ENCODE results near the gene PTGIS. TPM values are rescaled to one million over a fixed set of nuclear protein-coding genes. Genes with fewer than 3 reads are reported as not detected.

Gene PTGIS
- total RNA-seq, 2 experiments from 2014 or later: 0.21 to 0.43 TPM

DNA sequence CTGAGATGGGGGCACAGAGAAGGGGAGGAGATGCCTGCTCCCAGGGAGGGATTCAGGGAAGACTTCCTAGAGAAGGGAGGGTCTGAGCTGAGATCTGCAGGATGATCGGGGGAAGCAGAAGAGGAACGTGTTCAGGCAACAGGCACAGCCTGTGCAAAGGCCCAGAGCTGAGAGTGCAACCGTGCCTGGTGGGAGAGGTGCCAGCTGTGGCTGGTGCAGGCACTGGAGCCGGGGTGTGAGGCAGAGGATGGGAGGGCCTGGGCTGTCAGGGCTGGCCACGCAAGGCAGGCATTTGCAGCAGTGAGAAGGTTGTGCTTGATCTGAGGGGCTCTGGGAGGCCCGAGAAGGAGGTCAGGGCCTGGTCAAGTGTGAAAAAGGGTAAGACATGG is 27.7 kb downstream of the PTGIS start:
- CTCF ChIA-PET: interaction anchor here (0.9 to 9.4 kb wide), 5 partner anchors 12 to 118 kb away, joined by 3 to 145 read pairs (median 5); no protein-coding TSS in a partner anchor
- Mint-ChIP-seq H3K4me3 (no peak overlapping the region), H3K9me3 (ENCODE audit: low read depth) (peaks cover 6% of the 10 kb centered on the region), H3K4me1 (peaks cover 14% of the 10 kb centered on the region), H3K36me3 (ENCODE audit: low read depth) (peaks cover 2% of the 10 kb centered on the region), H3K27ac (no peak overlapping the region), H3K27me3 (peaks cover 12% of the 10 kb centered on the region)
- ATAC-seq (no peak), DNase-seq (no peak)
- intact Hi-C loops (cut with DNase I, micrococcal nuclease): loop anchor here in 1 of 2 experiments (5.0 kb wide), 1 partner anchor 347 kb away; no protein-coding TSS in a partner anchor
- POLR2A ChIA-PET: interaction anchor here (0.6 kb wide), 1 partner anchor 1319 kb away, joined by 3 read pairs; no protein-coding TSS in a partner anchor

DNA sequence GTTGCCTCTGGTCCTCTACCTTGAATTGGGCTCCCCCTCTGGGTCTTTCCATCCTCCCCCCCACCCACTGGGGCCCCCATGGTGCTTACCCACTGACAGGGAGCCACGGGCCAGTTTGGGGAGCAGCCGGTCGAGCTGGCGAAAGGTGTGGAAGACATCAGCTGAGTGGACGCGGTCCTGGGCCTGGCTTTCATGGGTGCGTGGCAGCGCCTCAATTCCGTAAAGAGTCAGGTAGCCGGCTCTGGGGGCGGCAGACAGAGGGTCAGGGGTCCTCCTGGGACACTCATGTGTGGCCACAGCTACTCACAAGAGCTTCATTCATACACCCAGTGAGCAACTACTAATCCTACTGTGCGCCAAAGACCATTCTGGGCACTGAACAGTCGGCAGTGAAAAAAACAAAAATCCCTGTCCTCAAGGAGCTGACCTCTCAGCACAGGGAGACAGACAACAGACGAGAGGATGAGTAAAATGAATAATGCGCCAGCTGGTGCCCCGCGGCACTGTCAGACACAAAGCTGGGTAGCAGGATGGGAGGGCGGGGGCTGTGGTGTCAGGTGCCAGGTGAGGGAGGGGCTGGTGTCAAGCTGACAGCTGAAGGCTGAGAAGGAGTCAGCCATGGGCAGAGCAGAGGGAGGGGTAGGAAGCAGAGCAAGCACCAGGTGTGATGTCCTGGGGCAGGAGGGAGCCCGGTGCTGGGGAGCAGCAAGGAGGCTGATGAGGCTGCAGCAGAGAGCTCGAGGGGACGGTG is 28.3 kb downstream of the PTGIS start:
- ChIA-PET POLR2A (interaction anchor here (0.6 kb wide), 1 partner anchor 1319 kb away, joined by 3 read pairs; no protein-coding TSS in a partner anchor), CTCF (interaction anchor here (0.6 to 9.4 kb wide), 7 partner anchors 11 to 351 kb away, joined by 3 to 145 read pairs (median 4); no protein-coding TSS in a partner anchor)
- no peak for ATAC-seq
- Mint-ChIP-seq H3K9me3 (ENCODE audit: low read depth) (peaks cover 4% of the 10 kb centered on the region), H3K27ac (no peak overlapping the region), H3K4me3 (no peak overlapping the region), H3K36me3 (ENCODE audit: low read depth) (no peaks in the 10 kb centered on the region), H3K27me3 (peaks cover 12% of the 10 kb centered on the region), H3K4me1 (peaks cover 20% of the 10 kb centered on the region)
- no peak for DNase-seq
- intact Hi-C loops (cut with DNase I, micrococcal nuclease): loop anchor here (5.0 to 10.0 kb wide), 2 partner anchors 175 to 348 kb away; partner anchors contain the start of gene B4GALT5 (in 1 of the 2)

DNA sequence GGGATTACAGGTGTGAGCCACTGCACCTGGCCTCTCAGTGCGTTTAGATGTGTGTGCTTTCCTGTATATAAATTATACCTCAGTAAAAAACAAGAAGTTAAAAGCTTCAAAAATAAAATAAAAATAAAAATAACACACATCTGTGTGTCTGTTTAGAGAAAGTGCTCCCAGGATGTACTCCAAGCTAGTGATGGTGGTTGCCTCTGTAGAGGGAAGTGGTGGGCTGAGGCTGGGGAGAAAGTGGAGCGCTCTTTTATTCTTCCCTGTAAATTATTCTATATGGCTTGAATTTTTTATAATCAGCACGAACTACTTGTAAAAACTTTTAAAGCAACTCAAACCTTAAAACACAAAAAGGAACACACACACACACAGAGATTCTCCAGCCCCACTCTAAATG is 29.0 kb downstream of the PTGIS start:
- intact Hi-C loops (cut with DNase I, micrococcal nuclease): loop anchor here in 1 of 2 experiments (10.0 kb wide), 1 partner anchor 176 kb away; the partner anchor contains the start of gene B4GALT5
- Mint-ChIP-seq H3K36me3 (ENCODE audit: low read depth) (no peaks in the 10 kb centered on the region), H3K4me3 (no peak overlapping the region), H3K9me3 (ENCODE audit: low read depth) (no peaks in the 10 kb centered on the region), H3K4me1 (peaks cover 25% of the 10 kb centered on the region), H3K27ac (no peak overlapping the region), H3K27me3 (peaks cover 12% of the 10 kb centered on the region)
- DNase-seq (no peak), ATAC-seq (no peak)
- CTCF ChIA-PET: interaction anchor here (0.6 to 9.4 kb wide), 8 partner anchors 12 to 352 kb away, joined by 3 to 145 read pairs (median 3); no protein-coding TSS in a partner anchor
- POLR2A ChIA-PET: no interaction called here

DNA sequence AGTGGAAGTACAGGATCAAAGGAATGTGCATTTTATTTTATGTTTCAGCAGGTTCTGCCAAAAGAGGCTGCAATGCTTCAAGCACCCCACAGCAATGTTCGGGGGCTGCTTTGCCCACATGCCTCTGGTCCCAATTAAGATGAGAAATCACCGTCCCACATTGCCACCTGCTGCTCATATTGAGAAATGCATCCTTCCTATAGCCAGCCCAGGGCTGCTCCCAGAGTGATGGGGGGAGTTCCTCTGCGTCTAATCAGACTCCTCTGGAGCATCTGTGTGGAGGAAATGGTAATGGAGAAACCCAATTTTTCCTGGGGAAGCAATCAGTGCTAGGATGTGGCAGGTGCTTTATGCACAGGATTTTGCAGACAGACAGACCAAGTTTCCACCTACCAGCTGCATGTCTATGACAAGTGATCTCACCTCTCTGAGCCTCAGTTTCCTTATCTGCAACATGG is 33.7 kb downstream of the PTGIS start:
- no peak overlapping the region for H3K4me3 Mint-ChIP-seq
- no peaks in the 10 kb centered on the region for H3K9me3 Mint-ChIP-seq (ENCODE audit: low read depth)
- intact Hi-C loops (cut with DNase I, micrococcal nuclease): loop anchor here (1.0 to 10.0 kb wide), 5 partner anchors 49 to 200 kb away; partner anchors contain the start of genes B4GALT5 (in 1 of the 2) and KCNB1 (in 1 of the 2)
- peaks cover 15% of the 10 kb centered on the region for H3K4me1 Mint-ChIP-seq
- H3K27me3 Mint-ChIP-seq: peaks cover 12% of the 10 kb centered on the region
- CTCF ChIA-PET: interaction anchor here (0.6 to 2.0 kb wide), 17 partner anchors 9 to 488 kb away, joined by 3 to 11 read pairs (median 3); partner anchors contain the start of gene CSE1L
- H3K27ac Mint-ChIP-seq: peak overlapping the region; percentile 65
- H3K36me3 Mint-ChIP-seq (ENCODE audit: low read depth): no peaks in the 10 kb centered on the region
- ATAC-seq (peak; percentile 74), DNase-seq (peak; percentile 79)
- POLR2A ChIA-PET: interaction anchor here (1.0 kb wide), 1 partner anchor 137 kb away, joined by 4 read pairs; no protein-coding TSS in a partner anchor

DNA sequence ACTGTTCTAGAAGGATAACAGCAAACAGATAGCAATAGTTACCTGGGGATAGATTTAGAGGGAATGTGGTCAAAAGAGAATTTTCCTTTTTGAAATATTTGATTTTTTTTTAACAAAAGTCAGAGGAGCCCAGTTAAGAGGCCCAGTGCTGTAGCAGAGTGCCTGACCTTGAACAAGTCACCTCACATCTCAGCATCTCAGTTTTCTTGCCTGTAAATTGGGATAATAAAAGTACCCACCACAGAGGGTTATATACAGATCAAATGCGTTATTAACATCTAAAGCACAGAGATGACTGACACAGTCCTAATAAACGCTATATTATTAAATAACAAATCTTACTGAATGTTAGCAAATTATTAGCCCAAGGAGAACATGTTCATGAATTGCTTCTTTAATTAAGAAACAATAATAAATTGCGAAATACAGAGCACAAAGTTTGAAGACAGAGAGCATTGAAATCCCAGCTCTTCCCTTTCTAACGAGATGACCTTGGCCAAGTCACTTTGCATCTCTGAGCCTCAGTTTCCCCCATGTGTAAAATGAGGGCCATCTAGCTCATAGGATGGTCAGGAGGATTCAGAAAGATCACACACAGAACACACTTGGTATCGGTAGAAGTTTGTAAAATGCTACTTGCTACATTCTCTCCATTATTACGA is 35.5 kb downstream of the PTGIS start:
- POLR2A ChIA-PET: no interaction called here
- CTCF ChIA-PET: interaction anchor here (1.3 to 2.0 kb wide), 3 partner anchors 9 to 199 kb away, joined by 4 to 8 read pairs (median 5); no protein-coding TSS in a partner anchor
- peaks cover 15% of the 10 kb centered on the region for H3K4me1 Mint-ChIP-seq
- no peaks in the 10 kb centered on the region for H3K9me3 Mint-ChIP-seq (ENCODE audit: low read depth)
- ATAC-seq: no peak
- intact Hi-C loops (cut with DNase I, micrococcal nuclease): loop anchor here in 1 of 2 experiments (5.0 to 10.0 kb wide), 2 partner anchors 50 to 182 kb away; partner anchors contain the start of genes B4GALT5 and KCNB1
- H3K27me3 Mint-ChIP-seq: peaks cover 10% of the 10 kb centered on the region
- no peak overlapping the region for H3K27ac Mint-ChIP-seq
- no peak for DNase-seq
- H3K4me3 Mint-ChIP-seq: no peak overlapping the region
- H3K36me3 Mint-ChIP-seq (ENCODE audit: low read depth): no peaks in the 10 kb centered on the region

DNA sequence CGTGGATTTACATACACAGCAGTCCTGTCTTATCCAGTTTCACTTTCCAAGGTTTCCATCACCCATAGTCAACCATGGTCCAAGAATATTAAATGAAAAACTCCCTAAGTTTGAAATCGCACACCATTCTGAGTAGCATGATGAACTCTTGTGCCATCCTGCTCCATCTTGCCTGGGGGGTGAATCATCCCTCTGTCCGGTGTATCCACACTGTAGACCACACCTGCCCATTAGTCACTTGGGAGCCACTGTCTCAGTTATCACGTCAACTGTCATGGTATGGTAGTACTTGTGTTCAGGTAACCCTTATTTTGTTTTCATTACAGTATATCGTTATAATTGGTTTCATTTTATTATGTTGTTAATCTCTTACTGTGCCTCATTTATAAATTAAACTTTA is 38.5 kb downstream of the PTGIS start:
- Mint-ChIP-seq H3K27ac (no peak overlapping the region), H3K4me3 (no peak overlapping the region), H3K36me3 (ENCODE audit: low read depth) (no peaks in the 10 kb centered on the region), H3K4me1 (peaks cover 3% of the 10 kb centered on the region), H3K9me3 (ENCODE audit: low read depth) (peaks cover 5% of the 10 kb centered on the region), H3K27me3 (peaks cover 10% of the 10 kb centered on the region)
- CTCF ChIA-PET: interaction anchor here (1.4 kb wide), 1 partner anchor 12 kb away, joined by 6 read pairs; no protein-coding TSS in a partner anchor
- DNase-seq (no peak), ATAC-seq (no peak)
- intact Hi-C loops (cut with DNase I, micrococcal nuclease): no loop called here
- POLR2A ChIA-PET: no interaction called here

DNA sequence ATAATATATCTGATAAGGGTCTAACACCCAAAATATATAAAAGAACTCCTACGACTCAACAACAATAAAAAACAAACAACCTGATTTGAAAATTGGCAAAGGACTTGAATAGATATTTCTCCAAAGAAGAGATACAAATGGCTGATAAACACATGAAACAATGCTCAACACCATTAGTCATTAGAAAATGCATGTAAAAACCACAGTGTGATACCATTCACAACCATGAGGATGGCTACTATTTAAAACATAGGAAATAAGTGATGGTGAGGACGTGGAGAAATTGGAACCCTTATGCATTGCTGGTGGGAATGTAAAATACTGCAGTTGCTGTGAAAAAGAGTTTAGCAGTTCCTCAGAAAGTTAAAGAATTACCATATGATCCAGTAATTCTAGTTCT is 41.4 kb downstream of the PTGIS start:
- ChIA-PET CTCF (interaction anchor here (0.9 kb wide), 1 partner anchor 193 kb away, joined by 3 read pairs; no protein-coding TSS in a partner anchor), POLR2A (no interaction called here)
- ATAC-seq: no peak
- H3K4me3 Mint-ChIP-seq: no peak overlapping the region
- H3K27ac Mint-ChIP-seq: no peak overlapping the region
- DNase-seq: no peak
- no peaks in the 10 kb centered on the region for H3K4me1 Mint-ChIP-seq
- peaks cover 19% of the 10 kb centered on the region for H3K27me3 Mint-ChIP-seq
- peaks cover 7% of the 10 kb centered on the region for H3K9me3 Mint-ChIP-seq (ENCODE audit: low read depth)
- no peaks in the 10 kb centered on the region for H3K36me3 Mint-ChIP-seq (ENCODE audit: low read depth)
- intact Hi-C loops (cut with DNase I, micrococcal nuclease): no loop called here

DNA sequence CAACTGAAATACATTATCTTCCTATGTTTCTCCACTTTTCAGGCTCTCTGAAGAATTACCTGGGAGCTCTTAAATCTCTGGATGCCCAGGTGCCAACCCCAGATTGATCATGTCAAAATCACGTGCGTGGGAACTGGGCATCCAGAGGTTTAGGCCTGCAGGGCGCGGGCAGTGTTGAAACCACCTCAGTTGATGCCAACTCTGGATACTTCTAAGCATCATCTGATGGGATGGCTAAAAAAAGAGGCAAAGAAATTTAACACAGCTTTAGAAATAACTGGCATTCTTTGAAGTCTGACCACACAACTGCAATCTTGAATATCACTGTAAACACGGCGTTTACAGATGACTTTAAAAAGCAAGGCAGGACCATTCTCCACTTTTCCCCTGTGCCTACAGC is 41.9 kb downstream of the PTGIS start:
- ChIA-PET POLR2A (no interaction called here), CTCF (interaction anchor here (0.9 to 1.9 kb wide), 4 partner anchors 8 to 147 kb away, joined by 3 to 4 read pairs (median 4); no protein-coding TSS in a partner anchor)
- peaks cover 19% of the 10 kb centered on the region for H3K27me3 Mint-ChIP-seq
- H3K4me3 Mint-ChIP-seq: no peak overlapping the region
- H3K27ac Mint-ChIP-seq: no peak overlapping the region
- DNase-seq (no peak), ATAC-seq (no peak)
- intact Hi-C loops (cut with DNase I, micrococcal nuclease): no loop called here
- H3K36me3 Mint-ChIP-seq (ENCODE audit: low read depth): no peaks in the 10 kb centered on the region
- H3K4me1 Mint-ChIP-seq: no peaks in the 10 kb centered on the region
- H3K9me3 Mint-ChIP-seq (ENCODE audit: low read depth): peaks cover 7% of the 10 kb centered on the region

DNA sequence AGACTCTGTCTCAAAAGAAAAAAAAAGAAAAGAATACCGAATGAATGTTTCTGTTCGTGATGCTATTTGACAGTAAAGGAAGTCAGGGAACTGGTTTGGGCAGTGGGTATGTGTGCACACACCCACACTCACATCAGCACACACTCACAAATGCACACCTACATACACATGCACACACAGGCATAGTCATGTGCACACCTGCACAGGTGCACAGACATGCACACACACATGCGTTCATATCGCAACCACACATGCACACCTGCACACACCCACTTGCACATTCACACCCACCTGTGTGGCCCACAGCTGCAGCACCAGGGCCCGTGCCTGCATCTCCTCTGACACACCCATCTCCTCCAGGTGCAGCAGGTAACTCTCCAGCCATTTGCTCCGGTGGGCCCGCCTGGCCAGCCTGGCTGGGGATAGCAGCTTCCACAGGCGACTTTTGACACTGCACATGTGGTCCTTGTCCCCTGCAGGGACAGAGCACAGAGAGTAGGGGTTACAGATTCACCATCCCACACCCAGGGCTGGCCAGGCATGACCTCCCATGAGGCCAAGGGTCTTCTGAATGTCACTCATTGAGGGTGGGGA is 44.1 kb downstream of the PTGIS start:
- H3K4me3 Mint-ChIP-seq: no peak overlapping the region
- no peaks in the 10 kb centered on the region for H3K36me3 Mint-ChIP-seq (ENCODE audit: low read depth)
- DNase-seq: no peak
- H3K27me3 Mint-ChIP-seq: peaks cover 14% of the 10 kb centered on the region
- no peak overlapping the region for H3K27ac Mint-ChIP-seq
- no peak for ATAC-seq
- peaks cover 7% of the 10 kb centered on the region for H3K9me3 Mint-ChIP-seq (ENCODE audit: low read depth)
- ChIA-PET CTCF (interaction anchor here (0.6 to 1.9 kb wide), 2 partner anchors 10 to 214 kb away, joined by 3 to 4 read pairs; no protein-coding TSS in a partner anchor), POLR2A (no interaction called here)
- H3K4me1 Mint-ChIP-seq: no peaks in the 10 kb centered on the region
- intact Hi-C loops (cut with DNase I, micrococcal nuclease): no loop called here

DNA sequence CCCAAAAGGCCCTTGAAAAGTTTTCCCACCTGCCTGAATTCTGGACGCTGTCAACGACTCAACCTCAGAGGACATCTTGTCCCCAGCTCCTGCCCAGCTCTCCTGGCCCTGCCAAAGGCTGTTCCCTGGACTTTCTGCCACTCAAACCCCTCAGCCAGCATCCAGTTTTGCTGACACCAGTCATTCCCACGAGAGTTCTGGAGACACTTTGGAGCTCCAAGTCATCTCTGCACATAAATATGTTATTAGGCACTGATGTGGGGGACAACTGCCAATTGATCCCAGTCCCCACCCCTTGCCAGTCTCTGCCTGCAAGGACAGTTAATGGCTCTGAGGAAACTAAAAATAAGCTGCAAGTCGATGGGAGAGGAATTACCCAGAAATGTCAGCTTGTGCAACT is 46.6 kb downstream of the PTGIS start:
- ChIA-PET CTCF (interaction anchor here (0.5 to 1.5 kb wide), 5 partner anchors 11 to 1104 kb away, joined by 3 to 7 read pairs (median 3); partner anchors contain the start of gene RNF114), POLR2A (no interaction called here)
- Mint-ChIP-seq H3K36me3 (ENCODE audit: low read depth) (no peaks in the 10 kb centered on the region), H3K9me3 (ENCODE audit: low read depth) (peaks cover 7% of the 10 kb centered on the region), H3K27me3 (peaks cover 16% of the 10 kb centered on the region), H3K4me1 (no peaks in the 10 kb centered on the region), H3K4me3 (no peak overlapping the region), H3K27ac (no peak overlapping the region)
- intact Hi-C loops (cut with DNase I, micrococcal nuclease): no loop called here
- DNase-seq (no peak), ATAC-seq (no peak)

All from activated CD4-positive, alpha-beta T cell treated with anti-CD3 and anti-CD28 coated beads for 36 hours (primary cell).